Neural cell (in vitro differentiated cells): ENCODE results near the gene C21orf91. TPM values are rescaled to one million over a fixed set of nuclear protein-coding genes. Genes with fewer than 3 reads are reported as not detected.

Experiments used
- H2AFZ ChIP-seq: fragments of 200-600, 300-800 bp; sonication (generic), shearing (Covaris generic); 2 replicates; pipeline ENCODE4 v1.6.0; 2014; ENCODE audit warnings: low read depth, mild to moderate bottlenecking, antibody characterized with exemption, low read length, moderate library complexity
- H3F3A ChIP-seq: fragments of 200-600 bp; shearing (Covaris generic); 2 replicates; pipeline ENCODE4 v1.6.1; 2016; ENCODE audit warnings: mild to moderate bottlenecking, moderate library complexity, mixed read lengths, antibody characterized with exemption, low read length; ENCODE audit not compliant: insufficient read depth, poor library complexity, severe bottlenecking
- H3K27ac ChIP-seq: fragments of 200-600, 300-800 bp; sonication (generic), shearing (Covaris generic); 2 replicates; pipeline ENCODE4 v1.5.1; 2014; ENCODE audit warnings: mild to moderate bottlenecking, low read length, moderate library complexity
- H3K27me3 ChIP-seq: fragments of 300-800, 200-600 bp; sonication (generic), shearing (Covaris generic); 2 replicates; pipeline ENCODE4 v1.6.0; 2014; ENCODE audit warnings: mild to moderate bottlenecking, low read depth, low read length, moderate library complexity; ENCODE audit not compliant: insufficient read depth
- H3K36me3 ChIP-seq: fragments of 300-800, 200-600 bp; sonication (generic), shearing (Covaris generic); 2 replicates; pipeline ENCODE4 v1.5.1; 2014; ENCODE audit warnings: mild to moderate bottlenecking, antibody characterized with exemption, low read length, moderate library complexity; ENCODE audit not compliant: insufficient read depth
- H3K4me2 ChIP-seq: fragments of 300-800, 200-600 bp; sonication (generic), shearing (Covaris generic); 2 replicates; pipeline ENCODE4 v1.6.0; 2014; ENCODE audit warnings: mild to moderate bottlenecking, low read length
- H3K4me3 ChIP-seq: fragments of 300-800, 200-600 bp; sonication (generic), shearing (Covaris generic); 2 replicates; pipeline ENCODE4 v1.5.1; 2014; ENCODE audit warnings: mild to moderate bottlenecking, low read length, moderate library complexity
- H3K79me2 ChIP-seq: fragments of 200-600 bp; shearing (Covaris generic); replicated peaks from 2 replicates; pipeline ENCODE4 v1.6.0; 2014; ENCODE audit warnings: mild to moderate bottlenecking, low read length, moderate library complexity; ENCODE audit not compliant: insufficient read depth
- H3K9ac ChIP-seq: fragments of 300-800, 200-600 bp; sonication (generic), shearing (Covaris generic); 2 replicates; pipeline ENCODE4 v1.6.1; 2016; ENCODE audit warnings: mild to moderate bottlenecking, low read length, mixed read lengths
- H3K9me2 ChIP-seq: fragments of 200-600 bp; shearing (Covaris generic); 2 replicates; pipeline ENCODE4 v1.6.1; 2016; ENCODE audit warnings: mild to moderate bottlenecking, low read length, mixed read lengths; ENCODE audit not compliant: insufficient read depth
- H3K9me3 ChIP-seq: fragments of 200-600, 300-800 bp; sonication (generic), shearing (Covaris generic); 2 replicates; pipeline ENCODE4 v1.6.1; 2016; ENCODE audit warnings: mild to moderate bottlenecking, mixed run types, low read length, moderate library complexity, mixed read lengths
- H4K20me1 ChIP-seq: fragments of 200-600 bp; shearing (Covaris generic); 2 replicates; pipeline ENCODE4 v1.6.1; 2016; ENCODE audit warnings: mild to moderate bottlenecking, mixed run types; ENCODE audit not compliant: insufficient read depth
- EP300 ChIP-seq: fragments of 450-650 bp; conservative IDR thresholded peaks from 2 replicates; pipeline ENCODE4 v1.6.1; 2014; ENCODE audit warnings: antibody characterized with exemption, mild to moderate bottlenecking, moderate library complexity; ENCODE audit not compliant: poor library complexity, severe bottlenecking
- EZH2 ChIP-seq: fragments of 200-600, 300-800 bp; shearing (Covaris generic), sonication (generic); IDR thresholded peaks from 2 replicates; pipeline ENCODE4 v1.6.1; 2014; ENCODE audit warnings: antibody characterized with exemption, low read length, borderline replicate concordance, mild to moderate bottlenecking; ENCODE audit not compliant: insufficient read depth, poor library complexity, severe bottlenecking
- MXI1 ChIP-seq: fragments of 450-650 bp; conservative IDR thresholded peaks from 2 replicates; pipeline ENCODE4 v1.6.1; 2014; ENCODE audit warnings: antibody characterized with exemption, mild to moderate bottlenecking; ENCODE audit not compliant: poor library complexity, severe bottlenecking
- POLR2AphosphoS5 ChIP-seq: IDR thresholded peaks from 2 replicates; pipeline ENCODE4 v1.6.1; 2012
- RAD21 ChIP-seq: fragments of 450-650 bp; conservative IDR thresholded peaks from 2 replicates; pipeline ENCODE4 v1.6.1; 2014; ENCODE audit warnings: antibody characterized with exemption, mild to moderate bottlenecking, moderate library complexity
- SMC3 ChIP-seq: fragments of 450-650 bp; conservative IDR thresholded peaks from 2 replicates; pipeline ENCODE4 v1.6.1; 2014; ENCODE audit warnings: antibody characterized with exemption, mild to moderate bottlenecking, moderate library complexity; ENCODE audit not compliant: poor library complexity
- TAF1 ChIP-seq: IDR thresholded peaks from 2 replicates; pipeline ENCODE4 v1.6.1; 2012; ENCODE audit warnings: low read depth
- polyA plus RNA-seq: library from polyadenylated mRNA; depleted of rRNA; stranded (reverse); fragments of >200 nt; gene quantifications from 2 replicates; pipeline ENCODE4 v1.2.3, GENCODE V29; 2014
- TF ChIP-seq, protein P1 (sequence below): fragments of 450-650 bp; IDR thresholded peaks from 2 replicates; pipeline ENCODE4 v1.5.1; 2014; ENCODE audit warnings: antibody characterized with exemption, mild to moderate bottlenecking, moderate library complexity; ENCODE audit not compliant: poor library complexity, severe bottlenecking
- TF ChIP-seq, protein P2 (sequence below): IDR thresholded peaks from 2 replicates; pipeline ENCODE4 v1.6.1; 2012; ENCODE audit warnings: borderline replicate concordance

C21orf91 gene
- polyA plus RNA-seq, 1 donor from 2014 or later = 19.6 TPM

DNA sequence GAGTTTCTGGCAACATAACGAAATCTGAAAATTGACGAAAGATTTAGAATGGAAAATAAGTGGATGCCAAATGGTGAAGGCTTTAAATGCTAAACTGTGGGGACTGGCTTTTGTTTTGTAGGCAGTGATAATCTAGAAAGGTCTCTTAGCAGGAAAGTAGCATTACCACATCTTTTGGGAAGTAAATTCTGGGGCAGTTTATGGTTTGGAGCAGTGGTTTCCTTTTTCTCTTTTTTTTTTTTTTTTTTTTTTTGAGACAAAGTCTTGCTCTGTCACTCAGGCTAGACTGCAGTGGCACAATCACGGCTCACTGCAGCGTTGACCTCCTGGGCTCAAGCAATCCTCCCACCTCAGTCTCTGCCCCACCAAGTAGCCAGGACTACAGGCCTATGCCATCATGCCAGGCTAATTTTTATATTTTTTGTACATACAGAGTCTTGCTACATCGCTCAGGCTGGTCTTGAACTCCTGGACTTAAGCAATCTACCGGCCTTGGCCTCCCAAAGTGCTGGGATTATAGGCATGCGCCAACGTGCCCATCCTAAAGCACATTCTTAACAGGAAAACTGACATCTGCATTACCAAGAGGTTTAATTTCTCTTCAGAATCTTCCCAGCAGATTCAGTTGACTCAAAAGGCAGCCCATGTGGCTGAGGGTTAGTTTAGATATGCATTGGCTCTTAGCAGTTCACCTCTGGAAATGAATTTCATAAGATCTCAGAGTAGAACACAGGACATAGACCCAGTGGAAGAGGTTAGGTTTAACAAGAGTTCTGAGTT is 32.9 kb downstream of the C21orf91 start:
- Histone ChIP-seq H3K9me2 (no peaks in the 10 kb centered on the region), H3K9ac (no peak overlapping the region), H4K20me1 (no peaks in the 10 kb centered on the region), H3K4me2 (no peak overlapping the region), H3K27ac (no peak overlapping the region), H2AFZ (no peak overlapping the region), H3F3A (no peaks in the 10 kb centered on the region), H3K4me3 (no peak overlapping the region), H3K79me2 (no peaks in the 10 kb centered on the region), H3K36me3 (peaks cover 28% of the 10 kb centered on the region), H3K27me3 (no peaks in the 10 kb centered on the region), H3K9me3 (no peaks in the 10 kb centered on the region)
- no peak for TF ChIP-seq SMC3
- no peak for TF ChIP-seq EZH2
- no peak for TF ChIP-seq RAD21
- TF ChIP-seq POLR2AphosphoS5 = no peak
- TF ChIP-seq, protein P1, sequence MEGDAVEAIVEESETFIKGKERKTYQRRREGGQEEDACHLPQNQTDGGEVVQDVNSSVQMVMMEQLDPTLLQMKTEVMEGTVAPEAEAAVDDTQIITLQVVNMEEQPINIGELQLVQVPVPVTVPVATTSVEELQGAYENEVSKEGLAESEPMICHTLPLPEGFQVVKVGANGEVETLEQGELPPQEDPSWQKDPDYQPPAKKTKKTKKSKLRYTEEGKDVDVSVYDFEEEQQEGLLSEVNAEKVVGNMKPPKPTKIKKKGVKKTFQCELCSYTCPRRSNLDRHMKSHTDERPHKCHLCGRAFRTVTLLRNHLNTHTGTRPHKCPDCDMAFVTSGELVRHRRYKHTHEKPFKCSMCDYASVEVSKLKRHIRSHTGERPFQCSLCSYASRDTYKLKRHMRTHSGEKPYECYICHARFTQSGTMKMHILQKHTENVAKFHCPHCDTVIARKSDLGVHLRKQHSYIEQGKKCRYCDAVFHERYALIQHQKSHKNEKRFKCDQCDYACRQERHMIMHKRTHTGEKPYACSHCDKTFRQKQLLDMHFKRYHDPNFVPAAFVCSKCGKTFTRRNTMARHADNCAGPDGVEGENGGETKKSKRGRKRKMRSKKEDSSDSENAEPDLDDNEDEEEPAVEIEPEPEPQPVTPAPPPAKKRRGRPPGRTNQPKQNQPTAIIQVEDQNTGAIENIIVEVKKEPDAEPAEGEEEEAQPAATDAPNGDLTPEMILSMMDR = no peak
- TF ChIP-seq EP300 = no peak

- TF ChIP-seq EZH2 = no peak
- TF ChIP-seq EP300 = no peak
- TF ChIP-seq, protein P2, sequence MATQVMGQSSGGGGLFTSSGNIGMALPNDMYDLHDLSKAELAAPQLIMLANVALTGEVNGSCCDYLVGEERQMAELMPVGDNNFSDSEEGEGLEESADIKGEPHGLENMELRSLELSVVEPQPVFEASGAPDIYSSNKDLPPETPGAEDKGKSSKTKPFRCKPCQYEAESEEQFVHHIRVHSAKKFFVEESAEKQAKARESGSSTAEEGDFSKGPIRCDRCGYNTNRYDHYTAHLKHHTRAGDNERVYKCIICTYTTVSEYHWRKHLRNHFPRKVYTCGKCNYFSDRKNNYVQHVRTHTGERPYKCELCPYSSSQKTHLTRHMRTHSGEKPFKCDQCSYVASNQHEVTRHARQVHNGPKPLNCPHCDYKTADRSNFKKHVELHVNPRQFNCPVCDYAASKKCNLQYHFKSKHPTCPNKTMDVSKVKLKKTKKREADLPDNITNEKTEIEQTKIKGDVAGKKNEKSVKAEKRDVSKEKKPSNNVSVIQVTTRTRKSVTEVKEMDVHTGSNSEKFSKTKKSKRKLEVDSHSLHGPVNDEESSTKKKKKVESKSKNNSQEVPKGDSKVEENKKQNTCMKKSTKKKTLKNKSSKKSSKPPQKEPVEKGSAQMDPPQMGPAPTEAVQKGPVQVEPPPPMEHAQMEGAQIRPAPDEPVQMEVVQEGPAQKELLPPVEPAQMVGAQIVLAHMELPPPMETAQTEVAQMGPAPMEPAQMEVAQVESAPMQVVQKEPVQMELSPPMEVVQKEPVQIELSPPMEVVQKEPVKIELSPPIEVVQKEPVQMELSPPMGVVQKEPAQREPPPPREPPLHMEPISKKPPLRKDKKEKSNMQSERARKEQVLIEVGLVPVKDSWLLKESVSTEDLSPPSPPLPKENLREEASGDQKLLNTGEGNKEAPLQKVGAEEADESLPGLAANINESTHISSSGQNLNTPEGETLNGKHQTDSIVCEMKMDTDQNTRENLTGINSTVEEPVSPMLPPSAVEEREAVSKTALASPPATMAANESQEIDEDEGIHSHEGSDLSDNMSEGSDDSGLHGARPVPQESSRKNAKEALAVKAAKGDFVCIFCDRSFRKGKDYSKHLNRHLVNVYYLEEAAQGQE = no peak
- no peak for TF ChIP-seq MXI1
- TF ChIP-seq, protein P1 = no peak
- no peak for TF ChIP-seq TAF1
- no peak for TF ChIP-seq SMC3
- no peak for TF ChIP-seq RAD21
- no peak for TF ChIP-seq POLR2AphosphoS5
- Histone ChIP-seq H2AFZ (no peak overlapping the region), H3K9me2 (no peaks in the 10 kb centered on the region), H3K27me3 (no peaks in the 10 kb centered on the region), H3K9ac (no peak overlapping the region), H4K20me1 (no peaks in the 10 kb centered on the region), H3K36me3 (peaks cover 23% of the 10 kb centered on the region), H3K27ac (no peak overlapping the region), H3K9me3 (no peaks in the 10 kb centered on the region), H3F3A (no peaks in the 10 kb centered on the region), H3K79me2 (no peaks in the 10 kb centered on the region), H3K4me3 (no peak overlapping the region), H3K4me2 (no peak overlapping the region)
These were observed 33.8 kb downstream of the C21orf91 start for GRCh38 chr21:17785403-17785788.
